Mesenchymal stem cell (in vitro differentiated cells and primary cell): ENCODE measurements around the gene ZNF605.

ENCODE experiments used
- DNase-seq: peaks from one replicate; pipeline ENCODE4 v3.0.0-alpha.2; 2013
- H2AFZ ChIP-seq: one replicate; pipeline ENCODE4 v1.6.1; 2013; ENCODE audit warnings: low read depth, mild to moderate bottlenecking, control low read depth, inconsistent platforms, low read length, moderate library complexity
- H2AK5ac ChIP-seq: 2 replicates; pipeline ENCODE4 v1.6.1; 2013; ENCODE audit warnings: low read length, moderate library complexity, mild to moderate bottlenecking, inconsistent platforms; ENCODE audit not compliant: severe bottlenecking
- H2BK120ac ChIP-seq: one replicate; pipeline ENCODE4 v1.6.1; 2013; ENCODE audit warnings: low read depth, mild to moderate bottlenecking, inconsistent platforms, low read length, moderate library complexity
- H2BK12ac ChIP-seq, 2 experiments: one replicate each; pipeline ENCODE4 v1.6.1; 2013; ENCODE audit warnings: inconsistent platforms in 2 of 2, low read length in 2 of 2, mild to moderate bottlenecking in 2 of 2, moderate library complexity in 2 of 2, control low read depth in 1 of 2
- H2BK15ac ChIP-seq: one replicate; pipeline ENCODE4 v1.6.1; 2013; ENCODE audit warnings: mild to moderate bottlenecking, low read depth, inconsistent platforms; ENCODE audit not compliant: poor library complexity, severe bottlenecking
- H2BK5ac ChIP-seq: 2 replicates; pipeline ENCODE4 v1.6.1; 2013; ENCODE audit warnings: low read depth, mild to moderate bottlenecking, low read length, control low read depth, inconsistent platforms; ENCODE audit not compliant: poor library complexity, severe bottlenecking
- H3K14ac ChIP-seq, 2 experiments: one replicate each; pipeline ENCODE4 v1.6.1; 2013; ENCODE audit warnings: inconsistent platforms in 2 of 2, low read length in 2 of 2, control low read depth in 1 of 2, mild to moderate bottlenecking in 1 of 2, moderate library complexity in 1 of 2
- H3K18ac ChIP-seq, 2 experiments: one replicate each; pipeline ENCODE4 v1.6.1; 2013; ENCODE audit warnings: inconsistent platforms in 2 of 2, low read length in 2 of 2, control low read depth in 1 of 2, low read depth in 1 of 2, mild to moderate bottlenecking in 1 of 2
- H3K23ac ChIP-seq, 2 experiments: one replicate each; pipeline ENCODE4 v1.6.1; 2013; ENCODE audit warnings: inconsistent platforms in 2 of 2, low read length in 2 of 2, mild to moderate bottlenecking in 2 of 2, moderate library complexity in 2 of 2, control low read depth in 1 of 2
- H3K27ac ChIP-seq: 2 replicates; pipeline ENCODE4 v1.5.1; 2013; ENCODE audit warnings: mild to moderate bottlenecking, moderate library complexity, low read length, control low read depth, inconsistent platforms; ENCODE audit not compliant: poor library complexity, severe bottlenecking
- H3K27me3 ChIP-seq, 2 experiments: 2 replicates each; pipeline versions ENCODE4 v1.6.1 to v1.7.0; 2013; ENCODE audit warnings: low read length in 2 of 2, mild to moderate bottlenecking in 2 of 2, moderate library complexity in 2 of 2, control low read depth in 1 of 2, inconsistent platforms in 1 of 2; ENCODE audit not compliant: control insufficient read depth in 1 of 2, insufficient read depth in 1 of 2
- H3K36me3 ChIP-seq, 2 experiments: 2 replicates each; pipeline versions ENCODE4 v1.6.1 to v1.7.0; 2013; ENCODE audit warnings: low read length in 2 of 2, control low read depth in 1 of 2, inconsistent platforms in 1 of 2, low read depth in 1 of 2, mild to moderate bottlenecking in 1 of 2; ENCODE audit not compliant: insufficient read depth in 2 of 2, control insufficient read depth in 1 of 2
- H3K4ac ChIP-seq, 2 experiments: one replicate each; pipeline ENCODE4 v1.6.1; 2013; ENCODE audit warnings: inconsistent platforms in 2 of 2, low read length in 2 of 2, mild to moderate bottlenecking in 2 of 2, moderate library complexity in 2 of 2, control low read depth in 1 of 2, low read depth in 1 of 2
- H3K4me1 ChIP-seq: 2 replicates; pipeline ENCODE4 v1.6.1; 2013; ENCODE audit warnings: low read depth, low read length, control low read depth; ENCODE audit not compliant: control insufficient read depth, insufficient read depth
- H3K4me2 ChIP-seq: 2 replicates; pipeline ENCODE4 v1.6.1; 2013; ENCODE audit warnings: low read length, mild to moderate bottlenecking, inconsistent platforms; ENCODE audit not compliant: poor library complexity, severe bottlenecking
- H3K4me3 ChIP-seq, 2 experiments: 2 replicates each; pipeline versions ENCODE4 v1.5.1 to v1.7.0; 2013; ENCODE audit warnings: low read length in 2 of 2, mild to moderate bottlenecking in 2 of 2, control low read depth in 1 of 2, low read depth in 1 of 2; ENCODE audit not compliant: insufficient read depth in 1 of 2
- H3K79me1 ChIP-seq: replicated peaks from 2 replicates; pipeline ENCODE4 v1.6.1; 2013; ENCODE audit warnings: mild to moderate bottlenecking, control low read depth, low read length, inconsistent platforms; ENCODE audit not compliant: poor library complexity, severe bottlenecking
- H3K9ac ChIP-seq: 2 replicates; pipeline ENCODE4 v1.7.0; 2013; ENCODE audit warnings: mild to moderate bottlenecking, low read length, moderate library complexity
- H3K9me3 ChIP-seq: 2 replicates; pipeline ENCODE4 v1.7.0; 2013; ENCODE audit warnings: mild to moderate bottlenecking, low read length; ENCODE audit not compliant: control insufficient read depth
- H4K8ac ChIP-seq: one replicate; pipeline ENCODE4 v1.6.1; 2013; ENCODE audit warnings: inconsistent platforms, mild to moderate bottlenecking, low read length, moderate library complexity
- H4K91ac ChIP-seq: one replicate; pipeline ENCODE4 v1.6.1; 2013; ENCODE audit warnings: mild to moderate bottlenecking, low read length, inconsistent platforms
- WGBS: methylation state at CpG from one replicate; pipeline ENCODE4 v1.1.7; 2013; ENCODE audit warnings: mixed read lengths; 5-methylcytosine and 5-hydroxymethylcytosine counted together

Gene ZNF605

DNA sequence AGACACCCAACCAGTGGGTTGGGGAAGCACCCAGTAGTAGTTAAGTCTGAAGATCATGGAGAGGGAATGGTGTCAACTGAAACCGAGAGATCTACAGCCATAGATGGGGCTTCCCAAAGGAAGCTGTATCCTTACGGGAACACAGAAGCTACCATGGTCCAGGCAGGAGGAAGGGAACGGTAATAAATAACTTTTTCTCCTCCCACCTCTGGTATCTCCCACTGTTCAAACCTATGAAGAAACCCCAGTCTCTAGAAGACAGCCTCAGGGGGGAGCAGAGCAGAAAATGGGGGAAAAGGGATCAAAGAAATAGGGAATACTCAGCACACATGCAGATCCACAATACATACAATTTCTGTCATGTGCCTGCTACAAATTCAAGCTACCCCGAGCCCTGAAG, 33.4 kb downstream of the ZNF605 start:
- Histone ChIP-seq H3K9me3 (peaks cover 94% of the 10 kb centered on the region), H3K23ac (no peak overlapping the region), H2BK15ac (no peak overlapping the region), H3K27ac (no peak overlapping the region), H2BK12ac (no peak overlapping the region), H4K91ac (no peak overlapping the region), H2AK5ac (no peak overlapping the region), H3K9ac (no peak overlapping the region), H3K14ac (no peak overlapping the region), H3K4ac (no peak overlapping the region), H4K8ac (no peak overlapping the region), H2BK120ac (no peak overlapping the region), H2AFZ (no peak overlapping the region), H3K4me1 (no peaks in the 10 kb centered on the region), H3K27me3 (no peaks in the 10 kb centered on the region), H3K18ac (no peak overlapping the region), H3K4me3 (peak overlapping the region in 1 of 2 experiments; percentile 53), H3K4me2 (no peak overlapping the region), H2BK5ac (no peak overlapping the region), H3K79me1 (no peaks in the 10 kb centered on the region), H3K36me3 (peaks cover 5 to 33% of the 10 kb centered on the region in 2 experiments)
- DNase-seq: no peak
- WGBS: 96% methylated on average over 3 of the region's 4 CpGs

DNA sequence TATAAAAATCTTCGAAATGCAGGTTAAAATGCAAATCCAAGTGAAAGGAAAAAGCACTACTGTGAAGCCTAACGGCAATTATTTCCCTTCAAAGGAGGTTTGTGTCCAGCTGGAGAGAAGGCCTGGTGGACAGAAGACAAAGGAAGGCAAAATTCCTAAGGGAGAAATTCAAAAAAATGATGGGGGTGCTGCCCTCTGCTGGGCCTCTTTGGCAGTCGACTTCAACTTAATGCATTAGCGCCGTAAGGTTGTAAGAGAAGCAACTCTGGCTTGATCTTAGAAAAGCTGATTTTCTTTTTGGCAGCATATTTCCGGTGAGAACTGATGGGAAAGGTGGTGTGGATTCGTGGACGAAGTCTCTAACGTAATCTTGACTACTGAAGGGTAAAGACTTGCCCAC, 34.4 kb downstream of the ZNF605 start:
- no peak overlapping the region for H2BK15ac ChIP-seq
- no peak overlapping the region for H2AFZ ChIP-seq
- H3K4ac ChIP-seq: no peak overlapping the region
- peaks cover 5 to 27% of the 10 kb centered on the region in 2 experiments for H3K36me3 ChIP-seq
- H2BK120ac ChIP-seq: no peak overlapping the region
- no peaks in the 10 kb centered on the region for H3K4me1 ChIP-seq
- H2BK5ac ChIP-seq: no peak overlapping the region
- no peak for DNase-seq
- H2AK5ac ChIP-seq: no peak overlapping the region
- H3K14ac ChIP-seq: no peak overlapping the region
- H2BK12ac ChIP-seq: no peak overlapping the region
- peaks cover 96% of the 10 kb centered on the region for H3K9me3 ChIP-seq
- no peaks in the 10 kb centered on the region for H3K79me1 ChIP-seq
- no peak overlapping the region for H3K27ac ChIP-seq
- no peak overlapping the region for H3K9ac ChIP-seq
- no peak overlapping the region for H3K18ac ChIP-seq
- WGBS: 94% methylated on average over 9 of the region's 9 CpGs
- no peaks in the 10 kb centered on the region for H3K27me3 ChIP-seq
- no peak overlapping the region for H3K23ac ChIP-seq
- H3K4me3 ChIP-seq: peak overlapping the region in 1 of 2 experiments; percentile 53
- no peak overlapping the region for H3K4me2 ChIP-seq
- no peak overlapping the region for H4K8ac ChIP-seq
- H4K91ac ChIP-seq: no peak overlapping the region

DNA sequence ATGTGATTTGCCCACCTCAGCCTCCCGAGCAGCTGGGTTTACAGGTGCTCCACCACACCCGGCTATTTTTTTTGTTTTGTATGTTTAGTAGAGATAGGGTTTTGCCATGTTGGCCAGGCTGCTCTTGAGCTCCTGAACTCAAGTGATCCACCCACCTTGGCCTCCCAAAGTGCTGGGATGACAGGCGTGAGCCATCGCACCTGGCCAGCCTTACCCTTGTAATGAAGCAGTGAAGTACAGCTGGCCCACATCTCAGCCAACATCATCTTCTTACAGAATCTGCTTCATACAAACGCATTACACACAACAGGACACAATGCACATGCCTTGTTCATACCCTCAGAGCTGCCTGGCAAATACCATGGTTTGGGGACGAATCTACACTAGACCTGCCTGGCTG, 37.4 kb downstream of the ZNF605 start:
- Histone ChIP-seq H3K9ac (no peak overlapping the region), H3K27ac (no peak overlapping the region), H3K36me3 (peaks cover 0 to 18% of the 10 kb centered on the region in 2 experiments), H3K9me3 (peaks cover 94% of the 10 kb centered on the region), H3K79me1 (peaks cover 1% of the 10 kb centered on the region), H2AFZ (no peak overlapping the region), H3K4me1 (no peaks in the 10 kb centered on the region), H3K4me2 (no peak overlapping the region), H2BK5ac (no peak overlapping the region), H2BK12ac (no peak overlapping the region), H3K14ac (no peak overlapping the region), H3K18ac (no peak overlapping the region), H3K23ac (no peak overlapping the region), H2AK5ac (no peak overlapping the region), H3K4me3 (peak overlapping the region in 1 of 2 experiments; percentile 45), H4K8ac (no peak overlapping the region), H2BK120ac (no peak overlapping the region), H3K4ac (no peak overlapping the region), H3K27me3 (no peaks in the 10 kb centered on the region), H2BK15ac (no peak overlapping the region), H4K91ac (no peak overlapping the region)
- DNase-seq: no peak
- WGBS: 95% methylated on average over 6 of the region's 6 CpGs

DNA sequence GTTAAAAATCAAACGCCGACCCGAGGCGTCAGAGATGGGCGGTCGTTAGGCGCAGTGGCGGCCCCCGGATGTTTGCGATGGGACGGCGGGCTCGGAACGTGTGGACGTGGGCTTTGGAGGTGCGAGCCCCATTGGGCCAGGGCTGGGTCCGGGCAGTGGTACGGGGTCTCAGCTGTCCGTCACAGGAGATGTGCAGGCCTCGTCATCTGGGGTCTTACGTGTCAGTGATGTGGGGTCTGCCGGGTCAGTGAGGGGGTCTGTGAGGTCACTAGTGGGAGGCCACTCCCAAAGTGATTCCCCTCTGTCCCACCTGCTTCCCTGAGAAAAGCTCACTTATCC, 47.1 kb downstream of the ZNF605 start:
- Histone ChIP-seq H3K79me1 (no peaks in the 10 kb centered on the region), H3K36me3 (no peaks in the 10 kb centered on the region), H3K27ac (peak overlapping the region; percentile 44), H2BK5ac (no peak overlapping the region), H3K14ac (peak overlapping the region in 1 of 2 experiments; percentile 89), H3K4me2 (peak overlapping the region; percentile 67), H3K4me1 (peaks cover 5% of the 10 kb centered on the region), H3K18ac (peak overlapping the region; percentile 68 to 94), H3K27me3 (no peaks in the 10 kb centered on the region), H2BK12ac (no peak overlapping the region), H4K8ac (peak overlapping the region; percentile 88), H4K91ac (peak overlapping the region; percentile 16), H2BK15ac (no peak overlapping the region), H2AFZ (peak overlapping the region; percentile 87), H2BK120ac (no peak overlapping the region), H2AK5ac (no peak overlapping the region), H3K9ac (peak overlapping the region; percentile 92), H3K4ac (peak overlapping the region in 1 of 2 experiments; percentile 22), H3K23ac (no peak overlapping the region), H3K4me3 (peak overlapping the region; percentile 58 to 73), H3K9me3 (peaks cover 52% of the 10 kb centered on the region)
- WGBS: 1% methylated on average over 22 of the region's 22 CpGs
- DNase-seq: no peak
